ENCODE measurements around the gene ST6GALNAC3. TPM values are rescaled to one million over a fixed set of nuclear protein-coding genes. Genes with fewer than 3 reads are reported as not detected.

Gene ST6GALNAC3
- total RNA-seq, 4 donors from 2014 or later: 1.00 to 5.7 (median 1.9) TPM; not detected in 1

DNA sequence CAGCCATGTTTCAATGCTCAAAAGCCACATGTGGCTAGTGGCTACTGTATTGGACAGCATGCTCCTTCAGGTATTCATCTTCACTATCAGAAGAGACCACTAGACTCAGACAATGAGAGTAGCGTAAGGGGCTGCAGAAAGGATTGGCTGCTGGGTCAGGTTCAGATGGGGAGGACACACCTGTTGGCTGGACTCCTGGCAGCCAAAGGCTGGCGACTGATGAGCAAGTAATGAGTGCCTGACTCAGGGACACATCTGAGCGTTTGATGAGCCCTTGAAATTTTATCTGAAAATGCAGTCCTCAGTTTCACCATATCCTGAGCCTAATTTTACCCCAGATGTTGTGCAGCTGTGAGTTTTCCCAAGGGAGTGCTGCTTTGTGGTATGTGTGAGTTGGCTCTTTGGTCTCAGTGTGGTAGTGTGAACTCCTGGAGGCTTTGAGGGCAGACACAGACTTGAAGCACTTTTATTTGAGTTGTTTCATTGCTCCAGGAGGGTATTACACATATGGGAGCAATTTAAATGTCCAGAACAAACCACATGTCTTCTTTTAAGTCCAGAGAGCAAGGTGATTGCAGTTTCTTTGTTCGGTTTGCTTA, 9.6 kb downstream of the ST6GALNAC3 start:
- 75 to 80% methylated on average over 2 to 4 of the region's 4 CpGs for WGBS, 2 donors (ENCODE audit: low coverage in 1 of 2)
- Histone ChIP-seq H3K9me3 (no peaks in the 10 kb centered on the region), H3K27me3 (no peaks in the 10 kb centered on the region), H3K27ac (no peak overlapping the region), H3K4me1 (peaks cover 0 to 13% (median 5%) of the 10 kb centered on the region in 4 donors), H3K36me3 (no peaks in the 10 kb centered on the region), H3K4me3 (no peak overlapping the region)
- TF ChIP-seq POLR2A (IDR thresholded peaks at IDR 0.05) (no peak), POLR2AphosphoS5 (IDR thresholded peaks at IDR 0.05) (no peak), EP300 (IDR thresholded peaks at IDR 0.05; ENCODE audit: low read depth) (no peak)
- TF ChIP-seq, protein P1, sequence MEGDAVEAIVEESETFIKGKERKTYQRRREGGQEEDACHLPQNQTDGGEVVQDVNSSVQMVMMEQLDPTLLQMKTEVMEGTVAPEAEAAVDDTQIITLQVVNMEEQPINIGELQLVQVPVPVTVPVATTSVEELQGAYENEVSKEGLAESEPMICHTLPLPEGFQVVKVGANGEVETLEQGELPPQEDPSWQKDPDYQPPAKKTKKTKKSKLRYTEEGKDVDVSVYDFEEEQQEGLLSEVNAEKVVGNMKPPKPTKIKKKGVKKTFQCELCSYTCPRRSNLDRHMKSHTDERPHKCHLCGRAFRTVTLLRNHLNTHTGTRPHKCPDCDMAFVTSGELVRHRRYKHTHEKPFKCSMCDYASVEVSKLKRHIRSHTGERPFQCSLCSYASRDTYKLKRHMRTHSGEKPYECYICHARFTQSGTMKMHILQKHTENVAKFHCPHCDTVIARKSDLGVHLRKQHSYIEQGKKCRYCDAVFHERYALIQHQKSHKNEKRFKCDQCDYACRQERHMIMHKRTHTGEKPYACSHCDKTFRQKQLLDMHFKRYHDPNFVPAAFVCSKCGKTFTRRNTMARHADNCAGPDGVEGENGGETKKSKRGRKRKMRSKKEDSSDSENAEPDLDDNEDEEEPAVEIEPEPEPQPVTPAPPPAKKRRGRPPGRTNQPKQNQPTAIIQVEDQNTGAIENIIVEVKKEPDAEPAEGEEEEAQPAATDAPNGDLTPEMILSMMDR (IDR thresholded peaks at IDR 0.05): no peak
- in situ Hi-C loops (cut with MboI; ENCODE audit: low pct_ligation_motif_present in 1 of 4, low pct_unique_long_range_greater_than_20kb in 1 of 4, low sequenced_read_pairs in 3 of 4) (no loop called here), intact Hi-C loops (cut with DNase I; ENCODE audit: low total_unique reads) (no loop called here)
- no peak for DNase-seq

DNA sequence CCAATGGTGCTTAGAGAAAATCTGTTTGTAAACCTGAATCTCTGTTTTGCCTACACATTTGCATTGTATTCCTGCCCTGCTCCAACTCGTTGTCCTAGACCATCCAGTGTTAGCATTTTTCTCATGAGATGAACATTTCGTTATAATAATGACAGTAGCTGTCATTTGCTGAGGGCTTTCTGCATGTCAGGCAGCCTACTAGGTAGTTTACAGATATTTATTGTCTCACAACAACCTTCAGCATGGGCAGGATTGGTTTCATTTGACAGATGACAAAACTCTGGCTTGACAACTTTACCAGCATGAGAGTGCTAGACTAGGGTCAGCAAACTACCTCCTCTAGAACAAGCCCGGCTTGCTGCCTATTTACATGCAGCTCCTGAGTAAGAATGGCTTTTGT, 10.1 kb downstream of the ST6GALNAC3 start:
- in situ Hi-C loops (cut with MboI; ENCODE audit: low pct_ligation_motif_present in 1 of 4, low pct_unique_long_range_greater_than_20kb in 1 of 4, low sequenced_read_pairs in 3 of 4): no loop called here
- WGBS, 2 donors (ENCODE audit: low coverage in 1 of 2): 25 to 83% methylated on average over 2 to 3 of the region's 3 CpGs

DNA sequence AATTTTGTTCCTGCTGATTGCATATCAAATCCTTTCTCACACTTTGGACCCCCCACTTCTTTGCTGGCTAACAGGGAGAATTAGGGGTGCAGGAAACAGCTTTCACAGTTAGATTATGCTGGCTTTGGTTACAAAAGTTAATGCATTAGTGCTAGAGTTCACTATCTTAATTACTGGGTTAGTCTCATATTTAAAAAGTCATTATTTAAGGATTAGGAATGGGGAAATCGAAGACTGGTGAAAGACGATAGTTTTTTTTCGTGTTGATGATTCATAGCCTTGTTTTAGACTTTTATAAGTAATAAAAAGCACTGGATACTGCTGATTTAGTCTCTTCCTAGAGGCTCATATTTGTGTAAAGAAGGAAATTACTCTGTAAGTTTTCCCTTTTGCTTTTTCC, 11.6 kb downstream of the ST6GALNAC3 start:
- no peak for TF ChIP-seq POLR2A (IDR thresholded peaks at IDR 0.05)
- TF ChIP-seq POLR2AphosphoS5 (IDR thresholded peaks at IDR 0.05): no peak
- TF ChIP-seq, protein P1 (IDR thresholded peaks at IDR 0.05): no peak
- TF ChIP-seq EP300 (IDR thresholded peaks at IDR 0.05; ENCODE audit: low read depth): no peak
- H3K4me1 ChIP-seq: peaks cover 0 to 13% (median 5%) of the 10 kb centered on the region in 4 donors
- H3K4me3 ChIP-seq: no peak overlapping the region
- no peaks in the 10 kb centered on the region for H3K27me3 ChIP-seq
- no peaks in the 10 kb centered on the region for H3K9me3 ChIP-seq
- in situ Hi-C loops (cut with MboI; ENCODE audit: low pct_ligation_motif_present in 1 of 4, low pct_unique_long_range_greater_than_20kb in 1 of 4, low sequenced_read_pairs in 3 of 4) (no loop called here), intact Hi-C loops (cut with DNase I; ENCODE audit: low total_unique reads) (no loop called here)
- no peaks in the 10 kb centered on the region for H3K36me3 ChIP-seq
- WGBS, 2 donors (ENCODE audit: low coverage in 1 of 2): 63 to 68% methylated on average over 3 of the region's 3 CpGs
- no peak overlapping the region for H3K27ac ChIP-seq
- DNase-seq: no peak

More for the DNA sequence above, 10.1 kb downstream of the ST6GALNAC3 start:
- no peak for TF ChIP-seq POLR2A (IDR thresholded peaks at IDR 0.05)
- no peak for TF ChIP-seq POLR2AphosphoS5 (IDR thresholded peaks at IDR 0.05)
- TF ChIP-seq EP300 (IDR thresholded peaks at IDR 0.05; ENCODE audit: low read depth): no peak
- TF ChIP-seq, protein P1 (IDR thresholded peaks at IDR 0.05): no peak
- Histone ChIP-seq H3K4me1 (peaks cover 0 to 13% (median 5%) of the 10 kb centered on the region in 4 donors), H3K9me3 (no peaks in the 10 kb centered on the region), H3K27ac (no peak overlapping the region), H3K27me3 (no peaks in the 10 kb centered on the region), H3K36me3 (no peaks in the 10 kb centered on the region), H3K4me3 (no peak overlapping the region)
- intact Hi-C loops (cut with DNase I; ENCODE audit: low total_unique reads): no loop called here
- no peak for DNase-seq

DNA sequence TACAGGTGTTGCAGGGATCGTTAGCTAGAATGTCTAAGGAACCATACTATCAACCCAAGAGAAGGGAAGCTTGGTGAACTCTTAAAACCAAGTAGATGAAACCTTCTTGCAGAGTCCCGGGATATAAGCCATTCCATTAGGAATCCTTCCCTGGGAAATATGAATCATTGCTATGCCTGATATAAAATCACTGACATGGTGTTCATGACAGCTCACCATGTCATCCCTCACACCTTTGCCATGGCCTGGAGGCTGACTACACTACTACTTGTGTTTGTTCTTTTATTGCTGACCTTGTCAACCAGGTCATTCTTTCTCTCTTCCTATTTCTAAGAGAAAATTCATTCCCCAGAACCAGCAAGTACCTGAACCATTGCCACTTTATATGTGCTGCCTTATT, 12.1 kb downstream of the ST6GALNAC3 start:
- intact Hi-C loops (cut with DNase I; ENCODE audit: low total_unique reads) (no loop called here), in situ Hi-C loops (cut with MboI; ENCODE audit: low pct_ligation_motif_present in 1 of 4, low pct_unique_long_range_greater_than_20kb in 1 of 4, low sequenced_read_pairs in 3 of 4) (no loop called here)
- no peaks in the 10 kb centered on the region for H3K9me3 ChIP-seq
- WGBS, 2 donors (ENCODE audit: low coverage in 1 of 2): 70 to 88% methylated on average over 1 to 2 of the region's 2 CpGs
- no peaks in the 10 kb centered on the region for H3K36me3 ChIP-seq
- H3K27me3 ChIP-seq: no peaks in the 10 kb centered on the region
- no peak for TF ChIP-seq EP300 (IDR thresholded peaks at IDR 0.05; ENCODE audit: low read depth)
- TF ChIP-seq POLR2A (IDR thresholded peaks at IDR 0.05): no peak
- no peak for TF ChIP-seq POLR2AphosphoS5 (IDR thresholded peaks at IDR 0.05)
- no peak overlapping the region for H3K4me3 ChIP-seq
- peaks cover 0 to 13% (median 5%) of the 10 kb centered on the region in 4 donors for H3K4me1 ChIP-seq
- no peak overlapping the region for H3K27ac ChIP-seq
- no peak for DNase-seq
